VCaP (cell line): ENCODE measurements around the gene ETS2.

Source experiments
- H3K27ac ChIP-seq: fragments of 450-650 bp; 2 replicates; pipeline ENCODE4 v1.5.1; 2017
- TF ChIP-seq, protein P1 (sequence below): fragments of 450-650 bp; conservative IDR thresholded peaks from 2 replicates; pipeline ENCODE4 v1.5.1; 2017; ENCODE audit warnings: mild to moderate bottlenecking, moderate library complexity

ETS2 gene

GRCh38 chr21:38773099-38774061, 32.3 kb upstream of the ETS2 start:
- H3K27ac ChIP-seq, result no peak overlapping the region
- TF ChIP-seq, protein P1, sequence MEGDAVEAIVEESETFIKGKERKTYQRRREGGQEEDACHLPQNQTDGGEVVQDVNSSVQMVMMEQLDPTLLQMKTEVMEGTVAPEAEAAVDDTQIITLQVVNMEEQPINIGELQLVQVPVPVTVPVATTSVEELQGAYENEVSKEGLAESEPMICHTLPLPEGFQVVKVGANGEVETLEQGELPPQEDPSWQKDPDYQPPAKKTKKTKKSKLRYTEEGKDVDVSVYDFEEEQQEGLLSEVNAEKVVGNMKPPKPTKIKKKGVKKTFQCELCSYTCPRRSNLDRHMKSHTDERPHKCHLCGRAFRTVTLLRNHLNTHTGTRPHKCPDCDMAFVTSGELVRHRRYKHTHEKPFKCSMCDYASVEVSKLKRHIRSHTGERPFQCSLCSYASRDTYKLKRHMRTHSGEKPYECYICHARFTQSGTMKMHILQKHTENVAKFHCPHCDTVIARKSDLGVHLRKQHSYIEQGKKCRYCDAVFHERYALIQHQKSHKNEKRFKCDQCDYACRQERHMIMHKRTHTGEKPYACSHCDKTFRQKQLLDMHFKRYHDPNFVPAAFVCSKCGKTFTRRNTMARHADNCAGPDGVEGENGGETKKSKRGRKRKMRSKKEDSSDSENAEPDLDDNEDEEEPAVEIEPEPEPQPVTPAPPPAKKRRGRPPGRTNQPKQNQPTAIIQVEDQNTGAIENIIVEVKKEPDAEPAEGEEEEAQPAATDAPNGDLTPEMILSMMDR, result no peak

- H3K27ac ChIP-seq, result no peak overlapping the region
- TF ChIP-seq, protein P1, result no peak
These were observed 31.6 kb upstream of the ETS2 start for GRCh38 chr21:38774152-38774551.

GRCh38 chr21:38774586-38775285, 31.0 kb upstream of the ETS2 start:
- TF ChIP-seq, protein P1, result no peak
- no peak overlapping the region for H3K27ac ChIP-seq

DNA sequence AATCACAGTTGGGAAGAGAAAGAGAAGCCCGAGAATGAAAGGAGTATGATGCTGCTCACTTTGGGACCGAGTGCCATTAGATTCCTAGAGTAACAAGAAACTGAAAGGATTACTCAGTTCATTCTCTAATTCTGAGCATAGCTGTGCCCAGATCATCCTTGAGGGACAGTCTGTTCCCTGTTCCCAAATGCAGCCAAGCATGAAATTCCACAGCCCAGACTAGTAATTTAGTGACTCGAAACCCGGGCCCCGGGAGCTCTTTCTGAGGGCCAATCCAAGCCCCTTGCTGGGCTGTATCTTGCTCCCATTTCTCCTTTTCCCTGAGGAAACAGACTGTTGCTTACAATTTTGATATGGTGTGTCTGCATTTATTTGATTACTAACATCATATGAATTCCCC, 30.0 kb upstream of the ETS2 start:
- TF ChIP-seq, protein P1, result no peak
- no peak overlapping the region for H3K27ac ChIP-seq

- no peak overlapping the region for H3K27ac ChIP-seq
These were observed 28.7 kb upstream of the ETS2 start for GRCh38 chr21:38777015-38777414.

DNA sequence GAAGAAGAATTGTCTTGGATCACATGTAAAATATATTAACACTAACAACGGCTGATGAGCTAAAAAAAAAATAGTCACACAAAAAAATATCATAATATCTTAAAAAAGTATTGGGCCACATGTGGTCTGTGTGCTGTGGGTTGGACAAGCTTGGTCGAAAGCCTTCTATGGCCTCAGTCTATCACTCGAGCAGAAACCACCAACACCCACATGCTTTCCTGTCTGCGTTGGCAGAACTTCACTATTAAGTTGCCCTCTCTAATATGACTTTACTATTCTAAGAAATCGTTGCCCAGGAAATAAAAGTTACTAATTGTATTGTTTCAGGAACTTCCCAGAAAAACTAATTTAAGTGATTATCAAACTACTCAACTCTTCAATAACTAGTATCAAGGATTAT, 28.2 kb upstream of the ETS2 start:
- H3K27ac ChIP-seq, result no peak overlapping the region
- TF ChIP-seq, protein P1, result no peak

More at GRCh38 chr21:38777015-38777414, 28.7 kb upstream of the ETS2 start:
- TF ChIP-seq, protein P1, result no peak

GRCh38 chr21:38780879-38781278, 24.9 kb upstream of the ETS2 start:
- H3K27ac ChIP-seq, result no peak overlapping the region
- TF ChIP-seq, protein P1, result no peak
